NCI-H446 treated with DMSO at 0.1 percent for 48 hours (cell line): Measurements from ENCODE around the gene CLIC3.

Source experiments
- DNase-seq: peaks from one replicate; lab custom pipeline; 2025; lab: John Stamatoyannopoulos, UW

CLIC3 gene

DNA sequence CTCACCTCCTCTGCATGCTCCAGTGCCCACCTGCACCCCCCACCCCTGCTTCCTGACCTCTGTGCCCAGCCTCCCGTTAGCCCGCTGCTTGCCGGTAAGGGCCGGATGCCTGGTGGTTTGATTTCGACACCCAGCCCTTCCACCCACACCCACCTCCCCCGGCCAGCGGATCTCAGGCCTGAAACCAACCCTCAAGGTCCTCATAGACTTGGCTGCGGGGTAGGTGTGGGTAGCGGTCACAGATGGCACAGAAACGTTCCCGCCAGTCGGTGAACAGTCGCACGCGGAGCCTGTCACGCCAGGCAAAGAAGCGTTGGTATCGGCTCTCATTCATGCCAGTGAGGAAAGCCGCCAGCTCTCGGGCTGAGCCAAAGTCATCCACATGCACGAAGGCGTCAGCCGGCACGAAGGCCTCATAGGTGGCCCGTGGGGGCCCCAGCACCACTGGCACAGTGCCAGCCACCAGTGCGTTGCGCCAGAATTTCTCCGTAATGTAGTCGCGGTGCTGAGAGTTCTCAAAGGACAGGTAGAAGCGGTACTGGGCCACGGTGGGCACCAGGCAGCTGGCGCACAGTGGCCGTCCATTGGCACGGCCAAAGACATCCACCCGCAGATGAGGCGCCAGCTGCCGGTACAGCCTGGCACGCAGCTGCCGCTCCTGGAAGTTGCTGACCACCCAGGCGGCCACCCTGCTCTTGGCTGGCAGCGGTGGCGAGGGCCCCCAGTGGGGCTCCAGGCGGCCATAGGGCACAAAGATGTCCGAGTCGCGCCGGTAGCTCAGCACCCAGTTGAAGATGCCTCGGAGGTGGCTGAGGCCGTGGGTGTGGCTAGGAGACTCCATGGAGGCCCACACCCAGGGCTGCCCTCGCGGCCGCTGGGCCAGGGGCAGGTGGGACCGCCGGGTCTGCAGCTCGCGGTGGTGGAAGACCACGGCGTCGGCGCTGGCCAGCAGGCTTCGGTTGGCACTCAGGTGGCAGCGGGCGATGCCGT lies 34.5 kb upstream of the CLIC3 start:
- DNase-seq, result no peak

DNA sequence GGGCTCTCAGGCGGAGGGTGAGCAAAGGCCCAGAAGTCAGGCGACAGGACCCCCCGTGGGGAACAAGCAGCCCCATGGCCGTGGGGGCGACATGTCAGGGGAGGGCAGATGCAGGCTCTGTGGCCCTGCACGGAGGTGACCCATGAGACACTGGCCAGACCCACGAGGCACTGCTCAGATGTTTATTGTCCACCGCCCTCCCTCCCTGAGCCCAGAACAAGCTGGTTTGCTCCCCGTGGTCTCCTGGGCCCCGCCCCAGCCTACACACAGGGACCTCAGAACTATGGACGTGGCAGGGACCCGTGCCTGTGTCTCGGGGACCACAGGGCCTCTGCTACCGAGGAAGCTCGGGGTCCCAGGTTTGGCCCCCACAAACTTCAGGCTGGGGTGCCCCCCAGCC lies 33.6 kb upstream of the CLIC3 start:
- DNase-seq, result no peak

GRCh38 chr9:137029058-137029936 lies 32.9 kb upstream of the CLIC3 start:
- no peak for DNase-seq

GRCh38 chr9:137028263-137029057 lies 32.1 kb upstream of the CLIC3 start:
- DNase-seq, result no peak

DNA sequence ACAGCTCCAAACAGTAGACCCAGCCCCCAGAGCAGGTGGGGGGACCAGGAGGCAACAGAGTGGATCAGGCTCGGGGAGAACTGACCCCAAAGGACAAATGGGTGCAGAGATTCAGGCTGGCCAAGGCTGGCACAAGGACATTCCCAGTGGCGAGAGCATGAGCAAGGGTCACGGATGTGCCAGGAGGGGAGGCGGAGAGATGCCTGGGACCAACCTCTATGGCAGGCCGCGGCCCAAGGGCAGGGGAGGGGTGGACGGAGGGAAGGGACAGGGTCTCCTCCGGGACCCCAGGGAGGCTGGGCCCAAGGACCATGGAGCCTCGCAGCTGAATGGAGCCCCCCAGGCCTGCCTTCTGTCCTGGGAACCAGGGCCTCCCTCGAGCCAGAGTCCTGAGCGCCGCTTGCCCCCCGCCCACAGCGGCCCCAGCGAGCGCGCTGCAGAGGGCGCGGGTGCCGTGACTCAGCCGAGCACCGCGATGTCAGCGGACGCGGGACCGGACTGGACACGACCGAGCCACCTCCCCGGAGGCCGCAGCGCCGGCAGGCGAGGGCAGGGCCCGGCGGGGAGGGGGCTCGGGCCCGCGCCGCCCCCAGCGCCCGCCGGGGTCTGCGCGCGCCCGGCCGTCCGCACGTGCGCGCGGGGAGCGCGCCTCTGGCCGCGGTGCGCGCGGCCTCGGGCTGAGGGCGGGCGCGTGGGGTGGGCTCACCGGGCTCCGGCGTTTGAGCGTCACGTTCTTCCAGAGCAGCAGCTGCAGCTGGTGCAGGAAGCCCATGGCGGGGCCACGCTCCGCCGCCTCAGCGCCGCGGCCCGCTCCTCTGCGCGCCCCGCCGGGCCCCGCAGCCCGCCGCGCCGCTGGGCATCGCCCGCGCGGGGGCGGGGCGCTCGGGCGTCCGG lies 31.2 kb upstream of the CLIC3 start, which contains the start of gene ABCA2:
Gene ABCA2 (minus strand): TSS at position 869 of the 894 bp plus-strand sequence. CDS start 97 bp downstream, at position 772.
- no peak for DNase-seq

DNA sequence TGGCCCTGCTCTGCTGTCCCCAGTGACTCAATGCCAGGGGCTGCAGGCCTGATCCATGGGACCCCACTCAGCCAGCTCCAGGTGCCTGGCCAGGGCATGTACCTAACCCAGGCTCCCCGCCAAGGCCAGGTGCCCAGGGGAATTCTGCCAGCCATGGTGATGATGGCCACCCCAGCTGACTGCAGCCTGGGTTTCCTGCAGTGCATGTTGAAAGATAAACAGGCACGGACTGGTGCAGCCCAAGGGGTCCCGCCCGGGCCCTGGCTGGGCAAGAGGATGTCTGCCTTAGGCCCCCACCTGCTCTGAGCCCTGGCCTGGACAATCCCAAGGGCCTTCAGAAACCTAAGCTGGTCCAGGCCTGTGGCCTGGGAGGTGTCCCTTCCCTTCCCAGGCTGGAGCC lies 30.5 kb upstream of the CLIC3 start:
- DNase-seq, result no peak

DNA sequence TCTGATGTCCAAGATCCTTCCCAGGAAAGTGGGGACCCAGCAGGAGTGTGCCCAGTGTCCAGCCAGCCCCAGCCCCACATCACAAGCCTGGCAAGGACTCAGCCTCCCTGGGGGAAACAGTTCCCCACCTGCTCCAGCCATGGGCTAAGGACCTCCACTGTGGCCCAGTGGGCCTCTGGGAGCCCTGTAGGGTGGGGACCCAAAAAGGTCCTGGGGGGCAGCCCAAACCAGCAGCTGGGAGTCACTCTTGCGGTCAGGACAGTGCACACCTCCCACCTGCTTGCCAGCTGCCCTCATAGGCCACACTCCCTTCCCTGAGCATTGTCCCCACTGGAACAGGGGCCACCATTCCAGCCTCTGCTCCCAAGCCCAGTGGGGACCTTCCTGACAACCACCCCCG lies 30.0 kb upstream of the CLIC3 start:
- DNase-seq, result no peak

GRCh38 chr9:137025517-137025966 lies 29.2 kb upstream of the CLIC3 start:
- no peak for DNase-seq

- no peak for DNase-seq
Observed at GRCh38 chr9:137023583-137023991, 27.2 kb upstream of the CLIC3 start.

- DNase-seq, result no peak
Observed at GRCh38 chr9:137023157-137023556, 26.8 kb upstream of the CLIC3 start.

DNA sequence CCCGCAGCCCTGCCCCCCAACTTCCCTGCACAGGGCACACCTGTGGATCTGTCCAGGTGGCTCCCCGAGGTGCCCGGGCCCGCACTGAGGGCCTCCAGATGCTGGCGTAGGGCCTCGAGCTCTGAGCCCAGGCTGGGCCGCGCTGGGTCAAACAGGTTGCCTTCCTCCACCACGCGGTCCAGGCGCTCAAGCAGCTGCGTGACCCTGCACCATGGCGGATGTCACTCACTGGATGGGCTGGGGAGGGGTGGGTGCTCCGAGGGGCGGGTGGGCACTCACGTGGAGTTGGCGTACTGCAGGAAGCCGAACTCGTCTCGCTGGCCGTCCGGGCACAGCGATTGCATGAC lies 26.3 kb upstream of the CLIC3 start:
- no peak for DNase-seq

GRCh38 chr9:137021979-137022661 lies 25.8 kb upstream of the CLIC3 start:
- no peak for DNase-seq

GRCh38 chr9:137021568-137021978 lies 25.2 kb upstream of the CLIC3 start:
- DNase-seq, result no peak

GRCh38 chr9:137020771-137021567 lies 24.6 kb upstream of the CLIC3 start:
- no peak for DNase-seq

GRCh38 chr9:137019891-137020683 lies 23.7 kb upstream of the CLIC3 start:
- DNase-seq, result no peak

- no peak for DNase-seq
Observed at GRCh38 chr9:137018761-137019559, 22.6 kb upstream of the CLIC3 start.

GRCh38 chr9:137017791-137018497 lies 21.6 kb upstream of the CLIC3 start:
- DNase-seq, result no peak
